ENCODE data around the gene DESI2. TPM values are rescaled to one million over a fixed set of nuclear protein-coding genes. Genes with fewer than 3 reads are reported as not detected.

Gene DESI2
- total and polyA plus RNA-seq, 8 donors = 3.5 to 74.7 (median 19.0) TPM

- intact Hi-C loops (cut with DNase I; ENCODE audit: low total_unique reads) = no loop called here
- DNase-seq = no peak
- TF ChIP-seq POLR2A (IDR thresholded peaks at IDR 0.05) (no peak), POLR2AphosphoS5 (IDR thresholded peaks at IDR 0.05) (no peak), EP300 (IDR thresholded peaks at IDR 0.05) (no peak), CTCF (IDR thresholded peaks at IDR 0.05) (no peak)
- Histone ChIP-seq H3K36me3 (no peaks in the 10 kb centered on the region), H3K4me3 (no peak overlapping the region), H3K27me3 (no peaks in the 10 kb centered on the region), H3K4me1 (no peaks in the 10 kb centered on the region), H3K27ac (no peak overlapping the region), H3K9me3 (no peaks in the 10 kb centered on the region)
- 84 to 91% (median 87%) methylated on average over 6 of the region's 6 CpGs for WGBS, 5 donors
Measured at GRCh38 chr1:244640917-244641316, 12.0 kb upstream of the DESI2 start.

GRCh38 chr1:244642526-244642925 lies 10.4 kb upstream of the DESI2 start:
- intact Hi-C loops (cut with DNase I; ENCODE audit: low total_unique reads) = no loop called here
- Histone ChIP-seq H3K27ac (no peak overlapping the region), H3K9me3 (no peaks in the 10 kb centered on the region), H3K27me3 (no peaks in the 10 kb centered on the region), H3K4me3 (no peak overlapping the region), H3K4me1 (no peaks in the 10 kb centered on the region), H3K36me3 (no peaks in the 10 kb centered on the region)
- TF ChIP-seq POLR2A (IDR thresholded peaks at IDR 0.05) (no peak), CTCF (IDR thresholded peaks at IDR 0.05) (no peak), EP300 (IDR thresholded peaks at IDR 0.05) (no peak), POLR2AphosphoS5 (IDR thresholded peaks at IDR 0.05) (no peak)
- DNase-seq = no peak
- 81 to 91% (median 89%) methylated on average over 14 to 16 of the region's 16 CpGs for WGBS, 5 donors

- Histone ChIP-seq H3K4me3 (no peak overlapping the region), H3K36me3 (no peaks in the 10 kb centered on the region), H3K4me1 (no peaks in the 10 kb centered on the region), H3K27me3 (no peaks in the 10 kb centered on the region), H3K27ac (no peak overlapping the region), H3K9me3 (no peaks in the 10 kb centered on the region)
- no peak for DNase-seq
- intact Hi-C loops (cut with DNase I; ENCODE audit: low total_unique reads) = no loop called here
- WGBS, 5 donors = 85 to 95% (median 94%) methylated on average over 11 to 14 of the region's 14 CpGs
- no peak for TF ChIP-seq EP300 (IDR thresholded peaks at IDR 0.05)
- no peak for TF ChIP-seq POLR2A (IDR thresholded peaks at IDR 0.05)
- TF ChIP-seq CTCF (IDR thresholded peaks at IDR 0.05) = no peak
- no peak for TF ChIP-seq POLR2AphosphoS5 (IDR thresholded peaks at IDR 0.05)
Measured at GRCh38 chr1:244642988-244643387, 9.9 kb upstream of the DESI2 start.

GRCh38 chr1:244645414-244645813 lies 7.5 kb upstream of the DESI2 start:
- Histone ChIP-seq H3K4me3 (no peak overlapping the region), H3K27ac (no peak overlapping the region), H3K27me3 (no peaks in the 10 kb centered on the region), H3K9me3 (no peaks in the 10 kb centered on the region), H3K4me1 (no peaks in the 10 kb centered on the region), H3K36me3 (no peaks in the 10 kb centered on the region)
- 77 to 89% (median 80%) methylated on average over 5 to 6 of the region's 6 CpGs for WGBS, 5 donors
- intact Hi-C loops (cut with DNase I; ENCODE audit: low total_unique reads) = no loop called here
- no peak for DNase-seq
- TF ChIP-seq CTCF (IDR thresholded peaks at IDR 0.05) (no peak), EP300 (IDR thresholded peaks at IDR 0.05) (no peak), POLR2A (IDR thresholded peaks at IDR 0.05) (no peak), POLR2AphosphoS5 (IDR thresholded peaks at IDR 0.05) (no peak)

Data from stomach (tissue), 9 donors.